Neural cell (in vitro differentiated cells): ENCODE results near the gene FHL2. TPM values are rescaled to one million over a fixed set of nuclear protein-coding genes. Genes with fewer than 3 reads are reported as not detected.
A peak's percentile ranks its signal among the peaks of the same experiment; 100 is the strongest.

Source experiments
- H2AFZ ChIP-seq: fragments of 200-600, 300-800 bp; sonication (generic), shearing (Covaris generic); 2 replicates; pipeline ENCODE4 v1.6.0; 2014; ENCODE audit warnings: low read depth, mild to moderate bottlenecking, antibody characterized with exemption, low read length, moderate library complexity
- H3F3A ChIP-seq: fragments of 200-600 bp; shearing (Covaris generic); 2 replicates; pipeline ENCODE4 v1.6.1; 2016; ENCODE audit warnings: mild to moderate bottlenecking, moderate library complexity, mixed read lengths, antibody characterized with exemption, low read length; ENCODE audit not compliant: insufficient read depth, poor library complexity, severe bottlenecking
- H3K27ac ChIP-seq: fragments of 200-600, 300-800 bp; sonication (generic), shearing (Covaris generic); 2 replicates; pipeline ENCODE4 v1.5.1; 2014; ENCODE audit warnings: mild to moderate bottlenecking, low read length, moderate library complexity
- H3K27me3 ChIP-seq: fragments of 300-800, 200-600 bp; sonication (generic), shearing (Covaris generic); 2 replicates; pipeline ENCODE4 v1.6.0; 2014; ENCODE audit warnings: mild to moderate bottlenecking, low read depth, low read length, moderate library complexity; ENCODE audit not compliant: insufficient read depth
- H3K36me3 ChIP-seq: fragments of 300-800, 200-600 bp; sonication (generic), shearing (Covaris generic); 2 replicates; pipeline ENCODE4 v1.5.1; 2014; ENCODE audit warnings: mild to moderate bottlenecking, antibody characterized with exemption, low read length, moderate library complexity; ENCODE audit not compliant: insufficient read depth
- H3K4me2 ChIP-seq: fragments of 300-800, 200-600 bp; sonication (generic), shearing (Covaris generic); 2 replicates; pipeline ENCODE4 v1.6.0; 2014; ENCODE audit warnings: mild to moderate bottlenecking, low read length
- H3K4me3 ChIP-seq: fragments of 300-800, 200-600 bp; sonication (generic), shearing (Covaris generic); 2 replicates; pipeline ENCODE4 v1.5.1; 2014; ENCODE audit warnings: mild to moderate bottlenecking, low read length, moderate library complexity
- H3K79me2 ChIP-seq: fragments of 200-600 bp; shearing (Covaris generic); replicated peaks from 2 replicates; pipeline ENCODE4 v1.6.0; 2014; ENCODE audit warnings: mild to moderate bottlenecking, low read length, moderate library complexity; ENCODE audit not compliant: insufficient read depth
- H3K9ac ChIP-seq: fragments of 300-800, 200-600 bp; sonication (generic), shearing (Covaris generic); 2 replicates; pipeline ENCODE4 v1.6.1; 2016; ENCODE audit warnings: mild to moderate bottlenecking, low read length, mixed read lengths
- H3K9me2 ChIP-seq: fragments of 200-600 bp; shearing (Covaris generic); 2 replicates; pipeline ENCODE4 v1.6.1; 2016; ENCODE audit warnings: mild to moderate bottlenecking, low read length, mixed read lengths; ENCODE audit not compliant: insufficient read depth
- H3K9me3 ChIP-seq: fragments of 200-600, 300-800 bp; sonication (generic), shearing (Covaris generic); 2 replicates; pipeline ENCODE4 v1.6.1; 2016; ENCODE audit warnings: mild to moderate bottlenecking, mixed run types, low read length, moderate library complexity, mixed read lengths
- H4K20me1 ChIP-seq: fragments of 200-600 bp; shearing (Covaris generic); 2 replicates; pipeline ENCODE4 v1.6.1; 2016; ENCODE audit warnings: mild to moderate bottlenecking, mixed run types; ENCODE audit not compliant: insufficient read depth
- MXI1 ChIP-seq: fragments of 450-650 bp; conservative IDR thresholded peaks from 2 replicates; pipeline ENCODE4 v1.6.1; 2014; ENCODE audit warnings: antibody characterized with exemption, mild to moderate bottlenecking; ENCODE audit not compliant: poor library complexity, severe bottlenecking
- RAD21 ChIP-seq: fragments of 450-650 bp; conservative IDR thresholded peaks from 2 replicates; pipeline ENCODE4 v1.6.1; 2014; ENCODE audit warnings: antibody characterized with exemption, mild to moderate bottlenecking, moderate library complexity
- SMC3 ChIP-seq: fragments of 450-650 bp; conservative IDR thresholded peaks from 2 replicates; pipeline ENCODE4 v1.6.1; 2014; ENCODE audit warnings: antibody characterized with exemption, mild to moderate bottlenecking, moderate library complexity; ENCODE audit not compliant: poor library complexity
- TAF1 ChIP-seq: IDR thresholded peaks from 2 replicates; pipeline ENCODE4 v1.6.1; 2012; ENCODE audit warnings: low read depth
- polyA plus RNA-seq: library from polyadenylated mRNA; depleted of rRNA; stranded (reverse); fragments of >200 nt; gene quantifications from 2 replicates; pipeline ENCODE4 v1.2.3, GENCODE V29; 2014
- TF ChIP-seq, protein P1 (sequence below): fragments of 450-650 bp; IDR thresholded peaks from 2 replicates; pipeline ENCODE4 v1.5.1; 2014; ENCODE audit warnings: antibody characterized with exemption, mild to moderate bottlenecking, moderate library complexity; ENCODE audit not compliant: poor library complexity, severe bottlenecking
- TF ChIP-seq, protein P2 (sequence below): IDR thresholded peaks from 2 replicates; pipeline ENCODE4 v1.6.1; 2012; ENCODE audit warnings: borderline replicate concordance

FHL2 gene
- polyA plus RNA-seq, 1 donor from 2014 or later: 3.5 TPM

DNA sequence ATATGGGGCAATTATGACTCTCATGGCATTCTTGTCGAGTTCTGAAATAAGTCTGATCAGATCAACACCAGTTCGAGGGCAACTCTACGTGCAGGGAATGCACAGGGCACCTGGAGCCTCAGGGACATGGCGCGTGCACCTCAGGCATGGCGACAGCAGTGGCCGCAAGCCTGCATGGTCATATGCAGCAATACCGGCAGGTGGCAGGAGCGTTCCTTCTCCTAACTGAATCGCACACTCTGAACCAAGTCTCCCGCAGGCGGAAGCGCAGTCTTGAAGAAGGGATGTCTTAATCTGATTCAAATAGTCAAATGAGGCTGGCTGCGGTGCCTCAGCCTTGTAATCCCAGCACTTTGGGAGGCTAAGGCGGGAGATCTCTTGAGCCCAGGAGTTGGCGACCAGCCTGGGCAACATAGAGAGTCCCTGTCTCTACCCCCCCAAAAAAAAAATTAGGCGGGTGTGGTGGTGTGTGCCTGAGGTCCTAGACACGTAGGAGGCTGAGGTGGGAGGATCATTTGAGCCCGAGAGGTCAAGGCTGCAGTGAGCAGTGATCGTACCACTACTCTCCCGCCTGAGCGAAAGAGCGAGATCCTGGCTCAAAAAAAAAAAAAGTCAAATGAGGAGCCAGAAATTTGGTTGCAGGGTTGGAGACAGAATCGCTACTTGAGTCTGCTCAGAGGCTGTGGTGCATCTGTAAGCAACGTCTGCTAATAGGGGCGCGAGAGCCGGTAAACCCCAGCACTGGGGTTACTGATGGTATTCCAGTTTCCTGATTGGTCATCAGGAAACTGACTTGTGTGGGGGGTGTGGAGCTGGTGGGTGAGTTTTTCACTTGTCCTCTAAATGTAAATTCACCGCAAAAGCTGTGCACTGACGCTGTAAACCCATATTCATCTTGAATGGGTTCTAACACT, 28.8 kb downstream of the FHL2 start:
- Histone ChIP-seq H3K9ac (no peak overlapping the region), H3K4me2 (no peak overlapping the region), H3F3A (no peaks in the 10 kb centered on the region), H4K20me1 (no peaks in the 10 kb centered on the region), H2AFZ (no peak overlapping the region), H3K9me3 (no peaks in the 10 kb centered on the region), H3K27me3 (no peaks in the 10 kb centered on the region), H3K27ac (no peak overlapping the region), H3K9me2 (no peaks in the 10 kb centered on the region), H3K4me3 (no peak overlapping the region), H3K36me3 (no peaks in the 10 kb centered on the region), H3K79me2 (no peaks in the 10 kb centered on the region)
- no peak for TF ChIP-seq TAF1
- TF ChIP-seq RAD21: peak; percentile 88
- peak; percentile 91 for TF ChIP-seq SMC3
- TF ChIP-seq, protein P1, sequence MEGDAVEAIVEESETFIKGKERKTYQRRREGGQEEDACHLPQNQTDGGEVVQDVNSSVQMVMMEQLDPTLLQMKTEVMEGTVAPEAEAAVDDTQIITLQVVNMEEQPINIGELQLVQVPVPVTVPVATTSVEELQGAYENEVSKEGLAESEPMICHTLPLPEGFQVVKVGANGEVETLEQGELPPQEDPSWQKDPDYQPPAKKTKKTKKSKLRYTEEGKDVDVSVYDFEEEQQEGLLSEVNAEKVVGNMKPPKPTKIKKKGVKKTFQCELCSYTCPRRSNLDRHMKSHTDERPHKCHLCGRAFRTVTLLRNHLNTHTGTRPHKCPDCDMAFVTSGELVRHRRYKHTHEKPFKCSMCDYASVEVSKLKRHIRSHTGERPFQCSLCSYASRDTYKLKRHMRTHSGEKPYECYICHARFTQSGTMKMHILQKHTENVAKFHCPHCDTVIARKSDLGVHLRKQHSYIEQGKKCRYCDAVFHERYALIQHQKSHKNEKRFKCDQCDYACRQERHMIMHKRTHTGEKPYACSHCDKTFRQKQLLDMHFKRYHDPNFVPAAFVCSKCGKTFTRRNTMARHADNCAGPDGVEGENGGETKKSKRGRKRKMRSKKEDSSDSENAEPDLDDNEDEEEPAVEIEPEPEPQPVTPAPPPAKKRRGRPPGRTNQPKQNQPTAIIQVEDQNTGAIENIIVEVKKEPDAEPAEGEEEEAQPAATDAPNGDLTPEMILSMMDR: peak; percentile 91

DNA sequence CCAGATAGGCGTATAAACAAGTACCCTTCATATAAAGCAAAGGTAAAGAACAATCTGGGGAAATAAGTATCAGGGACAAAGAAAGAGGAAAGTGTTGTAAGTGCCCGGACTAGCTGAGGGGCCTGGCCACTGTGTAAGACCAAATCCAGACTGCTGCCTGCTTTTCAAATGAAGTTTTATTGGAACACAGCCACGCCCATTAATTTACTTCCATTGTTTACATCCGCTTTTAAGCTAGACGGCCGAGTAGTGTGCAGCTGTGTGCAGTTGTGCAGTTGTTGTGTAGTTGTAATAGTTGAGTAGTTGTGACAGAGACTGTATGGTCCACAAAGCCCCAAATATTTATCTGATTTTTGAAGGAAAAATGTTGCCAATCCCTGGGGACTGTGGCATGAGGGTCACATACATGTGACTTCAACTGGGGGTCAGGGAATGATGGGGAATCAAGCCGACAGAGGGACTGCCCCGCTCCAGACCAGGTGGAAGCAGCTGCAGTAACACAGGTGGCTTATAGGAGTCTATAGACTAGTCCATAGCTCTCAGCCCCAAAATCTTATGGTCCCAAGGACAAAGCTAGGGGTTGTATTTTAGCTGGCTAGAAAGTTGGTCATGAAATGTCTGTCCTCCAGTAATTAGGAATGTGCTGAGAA, 30.0 kb downstream of the FHL2 start:
- Histone ChIP-seq H3K27me3 (no peaks in the 10 kb centered on the region), H3K4me3 (no peak overlapping the region), H3F3A (no peaks in the 10 kb centered on the region)

More for the DNA sequence above, 30.0 kb downstream of the FHL2 start:
- H4K20me1 ChIP-seq: no peaks in the 10 kb centered on the region
- no peaks in the 10 kb centered on the region for H3K9me2 ChIP-seq
- H3K4me2 ChIP-seq: no peak overlapping the region
- no peak overlapping the region for H2AFZ ChIP-seq
- H3K79me2 ChIP-seq: no peaks in the 10 kb centered on the region
- no peaks in the 10 kb centered on the region for H3K36me3 ChIP-seq
- no peak overlapping the region for H3K9ac ChIP-seq
- TF ChIP-seq, protein P1: no peak
- TF ChIP-seq RAD21: no peak
- TF ChIP-seq SMC3: no peak
- TF ChIP-seq MXI1: no peak
- TF ChIP-seq, protein P2, sequence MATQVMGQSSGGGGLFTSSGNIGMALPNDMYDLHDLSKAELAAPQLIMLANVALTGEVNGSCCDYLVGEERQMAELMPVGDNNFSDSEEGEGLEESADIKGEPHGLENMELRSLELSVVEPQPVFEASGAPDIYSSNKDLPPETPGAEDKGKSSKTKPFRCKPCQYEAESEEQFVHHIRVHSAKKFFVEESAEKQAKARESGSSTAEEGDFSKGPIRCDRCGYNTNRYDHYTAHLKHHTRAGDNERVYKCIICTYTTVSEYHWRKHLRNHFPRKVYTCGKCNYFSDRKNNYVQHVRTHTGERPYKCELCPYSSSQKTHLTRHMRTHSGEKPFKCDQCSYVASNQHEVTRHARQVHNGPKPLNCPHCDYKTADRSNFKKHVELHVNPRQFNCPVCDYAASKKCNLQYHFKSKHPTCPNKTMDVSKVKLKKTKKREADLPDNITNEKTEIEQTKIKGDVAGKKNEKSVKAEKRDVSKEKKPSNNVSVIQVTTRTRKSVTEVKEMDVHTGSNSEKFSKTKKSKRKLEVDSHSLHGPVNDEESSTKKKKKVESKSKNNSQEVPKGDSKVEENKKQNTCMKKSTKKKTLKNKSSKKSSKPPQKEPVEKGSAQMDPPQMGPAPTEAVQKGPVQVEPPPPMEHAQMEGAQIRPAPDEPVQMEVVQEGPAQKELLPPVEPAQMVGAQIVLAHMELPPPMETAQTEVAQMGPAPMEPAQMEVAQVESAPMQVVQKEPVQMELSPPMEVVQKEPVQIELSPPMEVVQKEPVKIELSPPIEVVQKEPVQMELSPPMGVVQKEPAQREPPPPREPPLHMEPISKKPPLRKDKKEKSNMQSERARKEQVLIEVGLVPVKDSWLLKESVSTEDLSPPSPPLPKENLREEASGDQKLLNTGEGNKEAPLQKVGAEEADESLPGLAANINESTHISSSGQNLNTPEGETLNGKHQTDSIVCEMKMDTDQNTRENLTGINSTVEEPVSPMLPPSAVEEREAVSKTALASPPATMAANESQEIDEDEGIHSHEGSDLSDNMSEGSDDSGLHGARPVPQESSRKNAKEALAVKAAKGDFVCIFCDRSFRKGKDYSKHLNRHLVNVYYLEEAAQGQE: no peak
- H3K9me3 ChIP-seq: no peaks in the 10 kb centered on the region
- H3K27ac ChIP-seq: no peak overlapping the region
